GM23338 (cell line): ENCODE data around the gene HBD.

Experiments used
- EZH2 ChIP-seq: fragments of 200-600 bp; sonication (generic); IDR thresholded peaks from one replicate; pipeline ENCODE4 v1.8.0; 2017; ENCODE audit warnings: antibody characterized with exemption, mild to moderate bottlenecking, low read depth; ENCODE audit not compliant: unreplicated experiment
- POLR2AphosphoS5 ChIP-seq: IDR thresholded peaks from 2 replicates; pipeline ENCODE4 v1.6.1; 2016; ENCODE audit warnings: antibody characterized with exemption, low read depth
- ZNF114 ChIP-seq: fragments of 250-450 bp; sonication (Bioruptor Pico); IDR thresholded peaks from 2 replicates; pipeline ENCODE4 v1.5.0; 2020; ENCODE audit warnings: mild to moderate bottlenecking, moderate library complexity
- TF ChIP-seq, protein P1 (sequence below): IDR thresholded peaks from 2 replicates; pipeline ENCODE4 v1.6.1; 2016; ENCODE audit warnings: antibody characterized with exemption
- TF ChIP-seq, protein P2 (sequence below), 2 experiments: fragments of 200-600 bp in 1 of 2; sonication (generic) in 1 of 2; conservative IDR thresholded peaks; 2 replicates each; pipeline versions ENCODE4 v1.5.1 to v1.6.1; 2016 to 2017; ENCODE audit warnings: antibody characterized with exemption in 2 of 2, low read depth in 2 of 2, mild to moderate bottlenecking in 2 of 2, moderate library complexity in 1 of 2

DNA sequence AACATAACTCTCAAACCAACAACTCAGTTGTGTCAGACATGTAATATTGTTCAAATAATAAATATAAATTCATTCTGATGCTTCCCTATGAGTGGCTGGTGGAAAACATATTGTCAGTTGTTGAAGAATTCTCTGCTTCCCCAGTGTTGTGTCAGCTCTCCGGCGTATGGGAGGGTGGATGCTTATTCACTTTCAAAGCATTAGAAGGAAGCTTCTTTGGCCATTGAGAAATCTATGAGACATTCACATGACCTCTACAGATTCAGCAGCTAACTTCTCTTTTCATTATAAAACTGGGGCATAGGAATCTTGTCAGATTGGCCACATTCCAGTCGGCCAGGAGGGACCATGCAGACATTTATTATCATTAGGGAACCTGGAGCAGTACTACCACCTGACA lies 36.7 kb downstream of the HBD start:
- TF ChIP-seq, protein P1, sequence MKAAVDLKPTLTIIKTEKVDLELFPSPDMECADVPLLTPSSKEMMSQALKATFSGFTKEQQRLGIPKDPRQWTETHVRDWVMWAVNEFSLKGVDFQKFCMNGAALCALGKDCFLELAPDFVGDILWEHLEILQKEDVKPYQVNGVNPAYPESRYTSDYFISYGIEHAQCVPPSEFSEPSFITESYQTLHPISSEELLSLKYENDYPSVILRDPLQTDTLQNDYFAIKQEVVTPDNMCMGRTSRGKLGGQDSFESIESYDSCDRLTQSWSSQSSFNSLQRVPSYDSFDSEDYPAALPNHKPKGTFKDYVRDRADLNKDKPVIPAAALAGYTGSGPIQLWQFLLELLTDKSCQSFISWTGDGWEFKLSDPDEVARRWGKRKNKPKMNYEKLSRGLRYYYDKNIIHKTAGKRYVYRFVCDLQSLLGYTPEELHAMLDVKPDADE: no peak
- TF ChIP-seq, protein P2, sequence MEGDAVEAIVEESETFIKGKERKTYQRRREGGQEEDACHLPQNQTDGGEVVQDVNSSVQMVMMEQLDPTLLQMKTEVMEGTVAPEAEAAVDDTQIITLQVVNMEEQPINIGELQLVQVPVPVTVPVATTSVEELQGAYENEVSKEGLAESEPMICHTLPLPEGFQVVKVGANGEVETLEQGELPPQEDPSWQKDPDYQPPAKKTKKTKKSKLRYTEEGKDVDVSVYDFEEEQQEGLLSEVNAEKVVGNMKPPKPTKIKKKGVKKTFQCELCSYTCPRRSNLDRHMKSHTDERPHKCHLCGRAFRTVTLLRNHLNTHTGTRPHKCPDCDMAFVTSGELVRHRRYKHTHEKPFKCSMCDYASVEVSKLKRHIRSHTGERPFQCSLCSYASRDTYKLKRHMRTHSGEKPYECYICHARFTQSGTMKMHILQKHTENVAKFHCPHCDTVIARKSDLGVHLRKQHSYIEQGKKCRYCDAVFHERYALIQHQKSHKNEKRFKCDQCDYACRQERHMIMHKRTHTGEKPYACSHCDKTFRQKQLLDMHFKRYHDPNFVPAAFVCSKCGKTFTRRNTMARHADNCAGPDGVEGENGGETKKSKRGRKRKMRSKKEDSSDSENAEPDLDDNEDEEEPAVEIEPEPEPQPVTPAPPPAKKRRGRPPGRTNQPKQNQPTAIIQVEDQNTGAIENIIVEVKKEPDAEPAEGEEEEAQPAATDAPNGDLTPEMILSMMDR (conservative IDR thresholded peaks at IDR 0.05; ENCODE audit: low read depth in 2 of 2): no peak
- TF ChIP-seq POLR2AphosphoS5 (no peak), EZH2 (no peak), ZNF114 (CRISPR knock-in tag) (no peak)
